MM.1S (cell line): ENCODE data around the gene CIRBP.

Source experiments
- DNase-seq: peaks from one replicate; pipeline ENCODE4 v3.0.0-alpha.2; 2015
- H2AFZ ChIP-seq: fragments of 300-600 bp; sonication (generic); 2 replicates; pipeline ENCODE4 v1.6.0; 2016; ENCODE audit warnings: antibody characterized with exemption, low read length
- H3F3A ChIP-seq: fragments of 300-600 bp; sonication (generic); 2 replicates; pipeline ENCODE4 v1.6.1; 2016; ENCODE audit warnings: mild to moderate bottlenecking, antibody characterized with exemption, low read length, moderate library complexity, mixed read lengths; ENCODE audit not compliant: insufficient read depth
- H3K27ac ChIP-seq: fragments of 300-600 bp; sonication (generic); 2 replicates; pipeline ENCODE4 v1.5.1; 2016; ENCODE audit warnings: mild to moderate bottlenecking, low read length
- H3K27me3 ChIP-seq: fragments of 300-600 bp; sonication (generic); replicated peaks from 2 replicates; pipeline ENCODE4 v1.6.0; 2016; ENCODE audit warnings: low read length; ENCODE audit not compliant: insufficient read depth
- H3K36me3 ChIP-seq: fragments of 300-600 bp; sonication (generic); replicated peaks from 2 replicates; pipeline ENCODE4 v1.6.1; 2016; ENCODE audit warnings: mild to moderate bottlenecking, low read length, mixed read lengths; ENCODE audit not compliant: insufficient read depth
- H3K4me1 ChIP-seq: fragments of 300-600 bp; sonication (generic); 2 replicates; pipeline ENCODE4 v1.6.1; 2016; ENCODE audit warnings: low read length, mixed read lengths
- H3K4me2 ChIP-seq: fragments of 300-600 bp; sonication (generic); 2 replicates; pipeline ENCODE4 v1.6.0; 2016; ENCODE audit warnings: low read depth, low read length
- H3K4me3 ChIP-seq: fragments of 300-600 bp; sonication (generic); 2 replicates; pipeline ENCODE4 v1.5.1; 2016; ENCODE audit warnings: low read length, mixed read lengths
- H3K79me2 ChIP-seq: fragments of 300-600 bp; sonication (generic); 2 replicates; pipeline ENCODE4 v1.6.1; 2016; ENCODE audit warnings: mixed run types, low read length, mixed read lengths
- H3K9ac ChIP-seq: fragments of 300-600 bp; sonication (generic); 2 replicates; pipeline ENCODE4 v1.6.1; 2016; ENCODE audit warnings: low read length, mixed read lengths
- H3K9me2 ChIP-seq: fragments of 300-600 bp; sonication (generic); replicated peaks from 2 replicates; pipeline ENCODE4 v1.6.1; 2016; ENCODE audit warnings: mild to moderate bottlenecking, low read length, mixed read lengths; ENCODE audit not compliant: insufficient read depth
- H3K9me3 ChIP-seq: fragments of 300-600 bp; sonication (generic); replicated peaks from 2 replicates; pipeline ENCODE4 v1.6.1; 2016; ENCODE audit warnings: mild to moderate bottlenecking, low read length, mixed read lengths; ENCODE audit not compliant: insufficient read depth
- H4K20me1 ChIP-seq: fragments of 300-600 bp; sonication (generic); 2 replicates; pipeline ENCODE4 v1.6.1; 2016; ENCODE audit warnings: mild to moderate bottlenecking, low read length, moderate library complexity, mixed read lengths; ENCODE audit not compliant: insufficient read depth
- CTCF ChIP-seq: fragments of 300-600 bp; sonication (generic); IDR thresholded peaks from 2 replicates; pipeline ENCODE4 v1.5.1; 2016; ENCODE audit warnings: antibody characterized with exemption, low read length, mixed read lengths
- EZH2 ChIP-seq: fragments of 300-600 bp; sonication (generic); optimal IDR thresholded peaks from 2 replicates; pipeline ENCODE3; 2017; ENCODE audit warnings: low read depth, mild to moderate bottlenecking, antibody characterized with exemption, low read length, mixed read lengths
- EZH2phosphoT487 ChIP-seq: fragments of 300-600 bp; sonication (generic); IDR thresholded peaks from 2 replicates; pipeline ENCODE4 v1.6.1; 2018; ENCODE audit warnings: antibody characterized with exemption, low read length

CIRBP gene

GRCh38 chr19:1232652-1233072, 36.5 kb upstream of the CIRBP start:
- no peak overlapping the region for H3K9ac ChIP-seq
- no peak overlapping the region for H3K27ac ChIP-seq
- no peaks in the 10 kb centered on the region for H3F3A ChIP-seq
- no peaks in the 10 kb centered on the region for H4K20me1 ChIP-seq
- H3K4me1 ChIP-seq, result no peaks in the 10 kb centered on the region
- no peaks in the 10 kb centered on the region for H3K79me2 ChIP-seq
- H3K4me3 ChIP-seq, result no peak overlapping the region
- H3K4me2 ChIP-seq, result no peak overlapping the region
- no peak overlapping the region for H2AFZ ChIP-seq
- no peak for TF ChIP-seq CTCF
- no peaks in the 10 kb centered on the region for H3K9me3 ChIP-seq
- no peak for DNase-seq
- H3K9me2 ChIP-seq, result no peaks in the 10 kb centered on the region
- no peaks in the 10 kb centered on the region for H3K36me3 ChIP-seq
- H3K27me3 ChIP-seq, result peaks cover 58% of the 10 kb centered on the region

DNA sequence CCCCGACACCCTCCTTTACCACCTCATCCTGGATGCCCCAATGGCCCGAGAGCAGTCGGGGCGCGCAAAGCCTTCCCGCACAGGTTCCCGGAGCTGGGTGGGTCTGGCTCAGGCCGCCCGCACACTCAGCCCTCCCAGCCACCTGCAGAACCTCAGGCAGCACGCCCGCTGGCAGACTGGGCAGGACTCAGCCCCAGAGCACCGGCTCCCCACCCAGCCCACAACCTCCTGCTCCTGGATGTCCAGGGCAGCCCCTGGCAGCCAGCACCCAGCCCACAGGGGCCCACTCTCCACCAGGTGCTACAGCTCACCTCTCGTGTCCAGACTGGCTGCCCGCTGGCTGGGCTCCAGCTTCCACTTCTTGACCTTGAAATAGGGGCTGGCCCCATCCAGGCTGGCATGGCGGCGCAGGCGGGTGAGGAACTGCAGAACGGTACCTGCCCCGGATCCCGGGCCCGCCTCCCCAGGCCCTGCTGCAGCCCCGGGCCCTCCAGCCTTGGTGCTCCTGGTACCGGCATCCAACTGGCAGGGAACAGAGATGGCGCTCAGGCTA, 35.9 kb upstream of the CIRBP start:
- Histone ChIP-seq H3K4me2 (no peak overlapping the region), H3K36me3 (no peaks in the 10 kb centered on the region), H3K9ac (no peak overlapping the region), H3K27me3 (peaks cover 60% of the 10 kb centered on the region), H3K27ac (no peak overlapping the region), H2AFZ (no peak overlapping the region), H3K9me2 (no peaks in the 10 kb centered on the region), H3K4me1 (no peaks in the 10 kb centered on the region), H3F3A (no peaks in the 10 kb centered on the region), H3K4me3 (no peak overlapping the region), H3K79me2 (no peaks in the 10 kb centered on the region), H3K9me3 (no peaks in the 10 kb centered on the region), H4K20me1 (no peaks in the 10 kb centered on the region)
- DNase-seq, result no peak
- TF ChIP-seq EZH2phosphoT487 (no peak), EZH2 (no peak), CTCF (no peak)

DNA sequence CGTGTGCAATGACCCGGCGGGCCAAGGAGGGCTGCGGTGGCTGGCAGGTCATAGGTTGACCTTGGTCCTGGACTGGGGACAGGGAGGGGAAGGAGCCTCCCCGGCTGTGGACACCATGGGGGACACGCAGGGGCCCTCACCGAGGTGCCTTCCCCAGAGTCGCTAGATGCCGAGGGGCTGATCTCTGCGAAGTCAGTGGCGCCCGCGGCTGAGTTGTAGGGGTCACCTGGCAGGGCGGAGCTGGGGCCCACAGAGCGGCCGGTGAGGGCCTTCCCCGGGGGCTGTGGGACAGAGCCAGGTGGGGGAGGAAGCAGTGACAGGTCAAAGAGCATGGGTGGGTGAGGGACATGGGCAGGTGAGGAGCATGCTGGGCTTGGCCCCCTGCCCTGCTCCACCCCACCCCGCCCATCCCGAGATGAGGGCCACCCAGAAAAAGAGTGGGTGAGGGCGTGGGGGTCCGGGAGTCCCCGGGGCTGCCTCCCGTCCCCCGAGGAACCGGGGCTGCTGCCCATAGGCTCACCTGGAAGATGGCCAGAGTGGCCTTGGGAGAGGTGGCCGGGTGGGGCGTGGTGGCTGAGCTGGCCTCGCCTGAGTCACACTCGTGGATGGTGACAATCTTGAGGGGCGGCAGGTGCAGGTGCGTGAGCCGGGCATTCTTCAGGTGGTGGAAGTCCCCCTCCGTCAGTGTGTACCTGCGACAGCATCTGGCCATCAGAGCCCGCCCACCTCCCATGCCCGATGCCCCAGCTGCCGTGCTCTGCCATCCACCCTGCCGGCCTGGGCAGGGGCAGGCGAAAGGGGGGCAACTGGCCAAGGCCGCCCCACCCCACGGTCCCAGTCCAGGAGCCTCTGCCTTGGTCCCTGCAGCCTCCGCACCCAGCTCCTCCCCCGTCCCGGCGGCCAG, 34.8 kb upstream of the CIRBP start:
- H3K4me3 ChIP-seq, result no peak overlapping the region
- peaks cover 7% of the 10 kb centered on the region for H3F3A ChIP-seq
- no peak overlapping the region for H3K27ac ChIP-seq
- H3K36me3 ChIP-seq, result no peaks in the 10 kb centered on the region
- H3K27me3 ChIP-seq, result peaks cover 71% of the 10 kb centered on the region
- no peaks in the 10 kb centered on the region for H4K20me1 ChIP-seq
- DNase-seq, result no peak
- H3K4me2 ChIP-seq, result no peak overlapping the region
- H3K9me2 ChIP-seq, result no peaks in the 10 kb centered on the region
- no peak overlapping the region for H3K9ac ChIP-seq
- H3K4me1 ChIP-seq, result no peaks in the 10 kb centered on the region
- no peaks in the 10 kb centered on the region for H3K79me2 ChIP-seq
- H3K9me3 ChIP-seq, result no peaks in the 10 kb centered on the region
- TF ChIP-seq CTCF, result no peak
- no peak for TF ChIP-seq EZH2
- no peak for TF ChIP-seq EZH2phosphoT487
- no peak overlapping the region for H2AFZ ChIP-seq
